Stimulated activated naive CD8-positive, alpha-beta T cell treated with anti-CD3 and anti-CD28 coated beads, Interleukin-15, amount 100 ng/mL, for 72 hours (primary cell): ENCODE data around the gene COL25A1.

Source experiments
- ATAC-seq: fragments of 150-1000 bp; cut with Tn5 transposase; 2 replicates; pipeline ENCODE4 v1.10.0; 2021; ENCODE audit warnings: mild to moderate bottlenecking, moderate library complexity
- DNase-seq, 2 donors: peaks; one replicate each; pipeline ENCODE4 v3.0.0; 2021 to 2022
- H3K27ac Mint-ChIP-seq, 2 donors: one replicate each; pipeline ENCODE4 v1.8.0; 2022; ENCODE audit warnings: mild to moderate bottlenecking in 2 of 2, mixed read lengths in 2 of 2, moderate library complexity in 2 of 2
- H3K27me3 Mint-ChIP-seq: one replicate; pipeline ENCODE4 v1.8.0; 2022; ENCODE audit warnings: mixed read lengths
- H3K4me1 Mint-ChIP-seq: one replicate; pipeline ENCODE4 v1.8.0; 2022; ENCODE audit warnings: mild to moderate bottlenecking, mixed read lengths
- H3K4me3 Mint-ChIP-seq, 2 donors: one replicate each; pipeline ENCODE4 v1.8.0; 2022; ENCODE audit warnings: mild to moderate bottlenecking in 2 of 2, mixed read lengths in 2 of 2, moderate library complexity in 1 of 2
- H3K9me3 Mint-ChIP-seq, 2 donors: one replicate each; pipeline ENCODE4 v1.8.0; 2022; ENCODE audit warnings: mixed read lengths in 2 of 2

COL25A1 gene

GRCh38 chr4:109302361-109303139 is at the start of gene COL25A1:
Gene COL25A1 (minus strand): TSS chr4:109302658.
- H3K4me1 Mint-ChIP-seq, result peaks cover 18% of the 10 kb centered on the region
- peak; percentile 69 for ATAC-seq
- H3K4me3 Mint-ChIP-seq, result peak within 1 kb of the TSS; percentile 61 to 82
- DNase-seq, result peak; percentile 27 to 35
- no peaks in the 10 kb centered on the region for H3K9me3 Mint-ChIP-seq
- H3K27ac Mint-ChIP-seq, result peak within 1 kb of the TSS in 1 of 2 donors; percentile 45
- H3K27me3 Mint-ChIP-seq, result peaks cover 74% of the 10 kb centered on the region

DNA sequence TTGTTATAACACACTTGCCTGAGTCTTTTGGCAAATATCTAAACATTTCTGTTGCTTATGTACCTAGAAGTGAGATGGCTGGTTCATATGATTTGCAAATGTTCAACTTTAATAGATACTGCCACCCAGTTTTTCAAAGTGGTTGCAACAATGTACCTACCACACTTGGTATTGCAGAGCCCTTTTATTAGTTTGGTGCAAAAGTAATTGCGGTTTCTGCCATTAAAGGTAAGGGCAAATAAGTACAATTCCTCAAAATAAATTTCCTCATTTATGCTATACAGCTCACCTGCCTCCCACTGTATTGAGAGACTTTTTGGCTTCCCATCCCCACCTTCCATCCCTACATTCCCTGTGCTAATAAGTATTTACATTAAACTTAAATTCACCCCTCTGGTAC is 47.7 kb upstream of the COL25A1 start:
- no peak overlapping the region for H3K27ac Mint-ChIP-seq
- peaks cover 16% of the 10 kb centered on the region for H3K27me3 Mint-ChIP-seq
- H3K4me3 Mint-ChIP-seq, result no peak overlapping the region
- H3K4me1 Mint-ChIP-seq, result no peaks in the 10 kb centered on the region
- DNase-seq (no peak), ATAC-seq (no peak)
- H3K9me3 Mint-ChIP-seq, result peaks cover 0 to 15% of the 10 kb centered on the region in 2 donors

DNA sequence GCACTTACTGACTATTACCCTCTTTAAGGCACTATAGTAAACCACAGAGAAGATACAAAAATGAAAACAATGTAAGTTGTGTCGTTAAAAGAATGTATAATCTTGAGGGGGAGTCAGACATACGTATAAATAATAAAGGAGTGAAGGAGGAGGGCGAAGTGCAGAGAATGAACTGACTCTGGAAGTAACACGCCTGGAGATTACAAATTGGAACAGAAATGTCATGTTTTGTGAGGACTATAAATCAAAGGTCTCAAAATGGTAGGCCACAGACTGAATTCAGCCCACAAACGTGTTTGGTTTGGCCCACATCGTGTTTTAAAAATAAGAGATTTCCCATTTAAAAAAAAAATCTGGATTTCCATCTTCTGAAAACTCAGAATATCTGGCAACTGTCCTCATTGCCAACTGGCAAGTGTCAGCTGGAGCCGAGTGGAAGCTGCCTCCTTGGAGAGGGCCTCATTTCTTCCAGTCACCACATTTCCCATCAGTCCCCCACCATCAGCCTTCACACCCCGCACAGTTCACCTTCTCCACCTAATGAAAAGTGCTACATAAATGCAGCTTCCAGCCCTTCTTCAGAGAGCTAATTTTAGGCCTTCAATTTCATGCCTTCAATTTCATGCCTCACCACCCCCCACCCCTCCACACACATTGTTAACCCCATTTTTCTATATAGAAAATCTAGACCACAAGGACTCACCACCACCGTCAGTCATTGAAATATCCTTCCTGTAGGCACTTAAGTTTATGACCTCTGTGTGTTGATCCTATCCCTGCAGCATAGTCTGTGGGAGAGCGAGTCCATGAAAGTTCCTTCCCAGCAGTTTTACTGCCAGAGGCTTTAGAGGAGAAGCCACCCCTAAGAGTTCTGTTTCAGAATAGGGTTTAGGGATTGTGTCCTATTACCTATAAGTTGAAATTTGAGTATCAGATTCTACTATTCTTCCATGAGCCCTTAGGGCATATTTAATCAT is 32.0 kb upstream of the COL25A1 start:
- DNase-seq (no peak), ATAC-seq (no peak)
- Mint-ChIP-seq H3K27ac (no peak overlapping the region), H3K4me3 (no peak overlapping the region), H3K4me1 (no peaks in the 10 kb centered on the region), H3K27me3 (peaks cover 3% of the 10 kb centered on the region), H3K9me3 (no peaks in the 10 kb centered on the region)

DNA sequence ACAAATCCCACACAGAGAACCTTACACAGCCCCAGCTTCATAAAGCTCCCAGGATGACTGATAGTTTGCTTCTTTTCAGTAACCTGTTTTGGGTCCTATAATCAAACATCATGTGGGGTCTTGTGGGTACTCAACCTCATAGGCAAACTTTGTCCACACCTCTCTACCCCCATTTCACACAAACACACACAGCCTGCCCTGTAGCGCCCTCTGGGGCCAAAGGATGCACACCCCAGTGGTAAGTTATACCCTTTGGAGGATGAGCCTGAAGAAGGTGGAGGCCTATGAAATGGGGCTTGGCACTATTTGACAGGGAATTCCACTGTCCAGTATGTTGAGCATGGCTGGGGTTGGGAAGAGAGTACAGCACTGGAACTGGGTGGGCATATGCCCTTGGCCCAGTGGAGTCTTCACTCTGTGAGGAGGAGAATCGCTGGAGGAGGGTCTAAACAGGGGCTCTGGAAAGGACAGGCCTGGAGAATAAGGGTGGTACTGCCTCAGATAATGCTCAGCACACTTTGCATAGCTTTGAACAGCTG is 30.5 kb upstream of the COL25A1 start:
- ATAC-seq, result peak; percentile 60
- no peaks in the 10 kb centered on the region for H3K4me1 Mint-ChIP-seq
- peaks cover 8% of the 10 kb centered on the region for H3K27me3 Mint-ChIP-seq
- no peak overlapping the region for H3K27ac Mint-ChIP-seq
- H3K9me3 Mint-ChIP-seq, result no peaks in the 10 kb centered on the region
- no peak overlapping the region for H3K4me3 Mint-ChIP-seq
- DNase-seq, result peak; percentile 8 to 13

DNA sequence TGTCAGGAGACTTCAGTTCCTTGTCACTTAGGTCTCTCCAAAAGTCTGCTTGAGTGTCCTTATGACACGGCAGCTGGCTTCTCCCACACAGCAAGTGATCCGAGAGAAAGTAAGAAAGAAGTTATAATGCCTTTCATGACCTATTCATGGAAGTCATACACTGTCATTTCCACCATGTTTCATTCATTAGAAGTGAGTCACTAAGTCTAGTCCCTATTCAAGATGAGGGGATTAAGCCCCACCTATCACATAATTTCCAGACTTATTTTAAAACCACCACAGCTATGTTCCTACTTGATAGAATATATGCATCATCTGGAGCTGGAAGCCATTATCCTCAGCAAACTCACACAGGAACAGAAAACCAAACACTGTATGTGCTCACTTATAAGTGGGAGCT is 25.2 kb upstream of the COL25A1 start:
- no peak overlapping the region for H3K4me3 Mint-ChIP-seq
- H3K27ac Mint-ChIP-seq, result no peak overlapping the region
- ATAC-seq, result no peak
- H3K9me3 Mint-ChIP-seq, result peaks cover 18 to 22% of the 10 kb centered on the region in 2 donors
- H3K4me1 Mint-ChIP-seq, result no peaks in the 10 kb centered on the region
- no peak for DNase-seq
- H3K27me3 Mint-ChIP-seq, result peaks cover 8% of the 10 kb centered on the region

- H3K9me3 Mint-ChIP-seq, result peaks cover 31 to 32% of the 10 kb centered on the region in 2 donors
- ATAC-seq, result no peak
- H3K4me1 Mint-ChIP-seq, result no peaks in the 10 kb centered on the region
Measured at GRCh38 chr4:109325698-109326097, 23.2 kb upstream of the COL25A1 start.

GRCh38 chr4:109323348-109323747 is 20.9 kb upstream of the COL25A1 start:
- DNase-seq (no peak), ATAC-seq (no peak)
- H3K4me3 Mint-ChIP-seq, result no peak overlapping the region

More at GRCh38 chr4:109325698-109326097, 23.2 kb upstream of the COL25A1 start:
- DNase-seq, result no peak
- H3K27ac Mint-ChIP-seq, result no peak overlapping the region
- peaks cover 8% of the 10 kb centered on the region for H3K27me3 Mint-ChIP-seq
- H3K4me3 Mint-ChIP-seq, result no peak overlapping the region

DNA sequence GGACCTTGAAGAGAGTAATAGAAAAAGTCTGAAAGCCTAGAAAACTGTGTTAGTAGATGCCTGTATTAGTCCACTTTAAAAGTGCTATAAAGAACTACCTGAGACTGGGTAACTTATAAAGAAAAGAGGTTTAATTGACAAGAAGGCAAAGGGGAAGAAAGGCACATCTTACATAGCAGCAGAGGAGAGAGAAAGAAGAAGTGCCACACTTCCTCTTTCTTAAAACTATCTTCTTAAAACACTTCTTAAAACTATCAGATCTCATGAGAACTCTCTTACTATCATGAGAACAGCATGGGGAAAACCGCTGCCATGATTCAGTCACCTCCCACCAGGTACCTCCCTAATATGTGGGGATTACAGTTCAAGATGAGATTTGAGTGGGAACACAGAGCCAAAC is 18.8 kb upstream of the COL25A1 start:
- no peak for DNase-seq
- Mint-ChIP-seq H3K27ac (no peak overlapping the region), H3K27me3 (peaks cover 5% of the 10 kb centered on the region), H3K4me3 (no peak overlapping the region), H3K9me3 (peaks cover 32 to 35% of the 10 kb centered on the region in 2 donors), H3K4me1 (no peaks in the 10 kb centered on the region)
- ATAC-seq, result no peak

More at GRCh38 chr4:109323348-109323747, 20.9 kb upstream of the COL25A1 start:
- Mint-ChIP-seq H3K4me1 (no peaks in the 10 kb centered on the region), H3K9me3 (peaks cover 32 to 35% of the 10 kb centered on the region in 2 donors), H3K27me3 (no peaks in the 10 kb centered on the region), H3K27ac (no peak overlapping the region)

DNA sequence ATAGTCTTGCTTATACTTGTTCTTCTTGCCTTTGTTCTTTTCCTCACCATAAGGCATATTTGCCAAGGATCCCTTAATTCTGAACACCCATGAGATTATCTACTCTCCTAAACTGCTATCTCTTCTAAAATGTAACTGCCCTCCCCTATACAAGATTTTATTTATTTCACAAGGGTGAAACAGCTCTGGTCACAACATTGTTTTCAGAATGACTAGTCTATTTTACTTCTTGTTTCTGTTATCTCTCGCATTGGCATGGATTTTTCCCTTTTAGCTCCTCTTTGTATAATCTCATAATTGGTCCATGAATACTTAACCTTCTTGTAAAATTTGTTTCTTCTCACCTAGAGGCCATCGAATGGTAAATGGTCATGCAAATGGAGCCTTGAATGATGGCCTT is 17.2 kb upstream of the COL25A1 start:
- H3K9me3 Mint-ChIP-seq, result peaks cover 32 to 34% of the 10 kb centered on the region in 2 donors
- no peak overlapping the region for H3K4me3 Mint-ChIP-seq
- peaks cover 10% of the 10 kb centered on the region for H3K27me3 Mint-ChIP-seq
- H3K27ac Mint-ChIP-seq, result no peak overlapping the region
- H3K4me1 Mint-ChIP-seq, result no peaks in the 10 kb centered on the region
- DNase-seq, result no peak
- no peak for ATAC-seq

- Mint-ChIP-seq H3K4me1 (no peaks in the 10 kb centered on the region), H3K27me3 (peaks cover 10% of the 10 kb centered on the region), H3K9me3 (peaks cover 28 to 30% of the 10 kb centered on the region in 2 donors), H3K4me3 (no peak overlapping the region), H3K27ac (no peak overlapping the region)
- no peak for ATAC-seq
- no peak for DNase-seq
Measured at GRCh38 chr4:109319156-109319555, 16.7 kb upstream of the COL25A1 start.

DNA sequence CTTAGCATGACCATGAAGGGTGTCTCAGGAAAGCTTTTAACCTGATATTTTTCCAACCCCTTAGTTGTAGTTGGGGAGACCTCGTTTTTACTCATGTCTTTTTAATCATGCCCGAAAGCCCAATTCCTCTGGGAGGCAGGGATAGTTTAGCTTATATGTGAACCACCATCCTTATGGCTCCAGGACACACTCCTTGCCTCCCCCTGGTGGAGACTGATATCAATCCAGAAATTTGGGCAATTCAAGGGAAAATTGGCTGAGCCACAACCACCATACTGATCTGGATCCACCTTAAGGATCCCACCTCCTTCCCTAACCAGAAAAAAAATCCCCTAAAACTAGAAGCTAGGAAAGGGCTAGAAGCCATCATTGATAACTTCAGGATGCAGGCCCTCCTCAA is 13.4 kb upstream of the COL25A1 start:
- H3K27ac Mint-ChIP-seq, result no peak overlapping the region
- no peaks in the 10 kb centered on the region for H3K4me1 Mint-ChIP-seq
- peaks cover 11% of the 10 kb centered on the region for H3K27me3 Mint-ChIP-seq
- ATAC-seq (no peak), DNase-seq (no peak)
- H3K4me3 Mint-ChIP-seq, result no peak overlapping the region
- H3K9me3 Mint-ChIP-seq, result peaks cover 10 to 26% of the 10 kb centered on the region in 2 donors

DNA sequence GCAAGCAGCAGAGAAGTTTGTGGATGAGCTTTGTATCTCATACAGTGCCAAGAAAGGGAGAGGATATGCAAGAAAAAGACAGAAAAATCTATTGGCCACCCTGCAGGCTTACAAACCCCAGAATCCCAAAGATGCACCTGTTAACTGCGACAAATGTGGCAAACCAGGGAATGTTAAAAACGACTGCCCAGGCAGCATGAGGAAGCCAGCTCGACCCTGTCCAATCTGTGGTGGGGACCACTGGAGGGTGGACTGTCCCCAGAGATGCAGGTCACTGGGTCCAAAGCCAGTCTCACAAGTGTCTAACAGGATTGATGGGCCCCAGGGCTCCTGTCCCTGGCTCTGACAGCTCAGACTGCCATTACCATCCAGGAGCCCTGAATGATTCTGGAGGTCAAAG is 12.9 kb upstream of the COL25A1 start:
- no peak overlapping the region for H3K4me3 Mint-ChIP-seq
- H3K27ac Mint-ChIP-seq, result no peak overlapping the region
- no peaks in the 10 kb centered on the region for H3K4me1 Mint-ChIP-seq
- no peak for DNase-seq
- peaks cover 7 to 26% of the 10 kb centered on the region in 2 donors for H3K9me3 Mint-ChIP-seq
- peaks cover 15% of the 10 kb centered on the region for H3K27me3 Mint-ChIP-seq
- no peak for ATAC-seq

DNA sequence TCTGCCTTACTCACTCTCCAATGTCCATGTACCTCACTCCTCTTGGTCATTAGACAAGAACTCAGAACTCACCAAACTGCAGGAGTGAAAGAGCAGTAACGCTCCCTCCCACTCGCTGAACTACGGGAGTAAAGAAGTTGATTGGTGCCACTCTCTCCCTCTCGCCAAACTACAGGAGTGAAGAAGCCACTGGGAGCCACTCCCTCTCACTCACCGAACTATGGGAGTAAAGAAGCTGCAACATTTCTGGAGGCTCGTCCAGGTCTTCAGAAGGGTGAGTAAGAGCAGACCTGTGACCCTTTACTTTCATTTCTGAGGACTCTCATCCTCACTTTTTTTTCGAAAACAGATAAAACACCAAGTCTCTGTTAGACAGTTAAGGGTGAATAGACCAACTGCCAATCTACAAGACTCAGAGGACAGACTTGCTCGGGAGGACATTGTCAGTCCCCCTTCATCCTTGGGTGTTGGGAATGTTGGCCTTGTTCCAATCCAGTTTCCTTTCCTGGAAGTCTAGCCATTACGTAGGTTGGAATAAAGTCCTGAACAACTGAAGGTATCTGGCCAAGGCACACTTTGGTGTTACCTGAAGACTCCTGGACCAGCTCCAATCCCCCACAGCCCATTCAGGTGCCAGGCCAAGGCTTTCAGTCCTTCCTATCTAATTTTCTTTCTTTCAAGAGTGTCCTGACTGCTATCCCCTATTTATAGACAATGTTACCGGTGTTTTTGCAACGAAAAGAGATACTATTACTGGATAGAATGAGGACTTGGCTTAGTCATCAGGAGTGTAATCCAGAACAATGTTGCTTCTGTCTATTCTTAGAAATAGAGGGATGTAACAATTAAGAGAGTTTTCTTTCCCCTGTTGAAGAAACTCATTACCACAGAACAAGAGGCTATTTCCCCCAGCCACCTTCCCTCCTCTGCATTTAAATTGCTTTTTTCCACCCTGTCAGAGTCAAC is 11.0 kb upstream of the COL25A1 start:
- H3K4me1 Mint-ChIP-seq, result no peaks in the 10 kb centered on the region
- H3K9me3 Mint-ChIP-seq, result peaks cover 5 to 26% of the 10 kb centered on the region in 2 donors
- DNase-seq (no peak), ATAC-seq (no peak)
- H3K4me3 Mint-ChIP-seq, result no peak overlapping the region
- H3K27ac Mint-ChIP-seq, result peak overlapping the region in 1 of 2 donors; percentile 11
- peaks cover 25% of the 10 kb centered on the region for H3K27me3 Mint-ChIP-seq

DNA sequence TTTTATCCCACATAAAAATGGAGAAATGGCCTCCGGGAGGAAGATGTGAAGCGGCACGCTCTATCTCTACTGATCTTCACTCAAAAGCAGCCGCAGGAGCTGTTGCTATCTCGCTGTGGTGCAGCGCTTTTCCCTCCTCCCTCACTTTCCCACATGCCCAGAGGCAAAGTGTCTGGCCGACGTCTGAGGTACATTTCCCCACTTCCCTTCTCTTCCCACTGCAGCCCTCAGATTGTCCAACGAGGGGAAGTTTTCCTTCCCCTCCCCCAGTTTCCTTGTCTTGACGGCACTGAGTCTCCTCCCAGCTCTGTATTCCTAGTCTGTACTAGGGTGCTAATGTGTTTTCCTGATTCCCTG is 660 bp upstream of the COL25A1 start:
- peak overlapping the region in 1 of 2 donors; percentile 32 for H3K27ac Mint-ChIP-seq
- peak overlapping the region; percentile 61 to 82 for H3K4me3 Mint-ChIP-seq
- H3K27me3 Mint-ChIP-seq, result peaks cover 71% of the 10 kb centered on the region
- H3K4me1 Mint-ChIP-seq, result peaks cover 18% of the 10 kb centered on the region
- DNase-seq, result no peak
- no peaks in the 10 kb centered on the region for H3K9me3 Mint-ChIP-seq
- peak; percentile 3 for ATAC-seq
